ENCODE results near the gene RAVER2. TPM values are rescaled to one million over a fixed set of nuclear protein-coding genes. Genes with fewer than 3 reads are reported as not detected.

Gene RAVER2
- total and polyA plus RNA-seq, 2 of the 13 experiments (the other 11 are each of a cell fraction or from before 2014, with no cell fraction given) = 11.4 to 15.4 TPM

DNA sequence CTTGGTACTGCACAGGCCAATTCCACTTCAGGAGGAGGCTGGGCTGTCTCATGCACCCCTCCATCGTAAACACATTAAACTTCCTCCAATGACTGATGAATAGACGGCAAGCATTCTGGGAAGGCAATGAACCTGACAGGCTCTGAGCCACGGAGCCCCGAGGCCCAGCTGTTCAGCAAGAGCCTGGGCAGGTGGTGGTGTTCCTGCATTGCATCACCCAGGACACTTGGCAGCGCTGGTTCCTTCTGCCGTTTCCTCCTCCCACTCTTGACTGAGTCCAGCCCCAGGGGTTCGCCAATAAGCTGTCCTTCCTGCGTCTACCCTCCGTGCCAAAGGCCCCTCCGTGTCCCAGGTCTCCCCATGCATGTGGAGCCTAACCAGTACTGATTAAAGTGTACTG, 111.7 kb downstream of the RAVER2 start:
- no peak overlapping the region for H3K9ac ChIP-seq (ENCODE audit: insufficient read depth, low read depth, low read length)
- H3K9me3 ChIP-seq (ENCODE audit: low read length) = no peaks in the 10 kb centered on the region
- POLR2A ChIA-PET = no interaction called here
- H3K27ac ChIP-seq (ENCODE audit: extremely low read length, insufficient read depth, low read length) = no peak overlapping the region
- no peaks in the 10 kb centered on the region for H3K4me1 ChIP-seq (ENCODE audit: insufficient read depth, low read length)
- FAIRE-seq = no peak
- ATAC-seq = no peak
- no peaks in the 10 kb centered on the region for H3K79me2 ChIP-seq (ENCODE audit: insufficient read depth, low read length)
- 100% methylated on average over 5 of the region's 10 CpGs for WGBS (ENCODE audit: low lambda C conversion rate)
- H3K36me3 ChIP-seq (replicated peaks in 1 of 2; ENCODE audit: control insufficient read depth in 1 of 2, insufficient read depth in 2 of 2, low read length in 2 of 2) = peaks cover 29 to 70% of the 10 kb centered on the region in 2 experiments
- no peaks in the 10 kb centered on the region for H3K27me3 ChIP-seq (ENCODE audit: control insufficient read depth in 1 of 2, insufficient read depth in 2 of 2, low read length in 2 of 2)
- TF ChIP-seq CC2D1A (CRISPR knock-in tag; IDR thresholded peaks at IDR 0.05) (no peak), ATAD3A (CRISPR knock-in tag; IDR thresholded peaks at IDR 0.05) (no peak), ZNF792 (CRISPR knock-in tag; IDR thresholded peaks at IDR 0.05) (no peak), ETV5 (CRISPR knock-in tag; IDR thresholded peaks at IDR 0.05; ENCODE audit: borderline replicate concordance) (no peak), EHMT2 (IDR thresholded peaks at IDR 0.05; ENCODE audit: borderline replicate concordance, low read depth, low read length) (no peak), NFE2L2 (IDR thresholded peaks at IDR 0.05; ENCODE audit: low read length) (no peak), SP4 (CRISPR knock-in tag; IDR thresholded peaks at IDR 0.05) (no peak)
- TF ChIP-seq, protein P1, sequence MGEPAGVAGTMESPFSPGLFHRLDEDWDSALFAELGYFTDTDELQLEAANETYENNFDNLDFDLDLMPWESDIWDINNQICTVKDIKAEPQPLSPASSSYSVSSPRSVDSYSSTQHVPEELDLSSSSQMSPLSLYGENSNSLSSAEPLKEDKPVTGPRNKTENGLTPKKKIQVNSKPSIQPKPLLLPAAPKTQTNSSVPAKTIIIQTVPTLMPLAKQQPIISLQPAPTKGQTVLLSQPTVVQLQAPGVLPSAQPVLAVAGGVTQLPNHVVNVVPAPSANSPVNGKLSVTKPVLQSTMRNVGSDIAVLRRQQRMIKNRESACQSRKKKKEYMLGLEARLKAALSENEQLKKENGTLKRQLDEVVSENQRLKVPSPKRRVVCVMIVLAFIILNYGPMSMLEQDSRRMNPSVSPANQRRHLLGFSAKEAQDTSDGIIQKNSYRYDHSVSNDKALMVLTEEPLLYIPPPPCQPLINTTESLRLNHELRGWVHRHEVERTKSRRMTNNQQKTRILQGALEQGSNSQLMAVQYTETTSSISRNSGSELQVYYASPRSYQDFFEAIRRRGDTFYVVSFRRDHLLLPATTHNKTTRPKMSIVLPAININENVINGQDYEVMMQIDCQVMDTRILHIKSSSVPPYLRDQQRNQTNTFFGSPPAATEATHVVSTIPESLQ (CRISPR knock-in tag; conservative IDR thresholded peaks at IDR 0.05) = no peak
- no peak overlapping the region for H3K4me3 ChIP-seq (replicated peaks in 1 of 3; ENCODE audit: insufficient read depth in 1 of 3, low read depth in 2 of 3, low read length in 3 of 3)
- in situ Hi-C loops (cut with HindIII; ENCODE audit: extremely low pct_ligation_motif_present, low pct_unique_long_range_greater_than_20kb) (no loop called here), intact Hi-C loops (cut with micrococcal nuclease; ENCODE audit: unreplicated experiment) (no loop called here)
- DNase-seq (ENCODE audit: low spot score) = no peak
- H3K4me2 ChIP-seq (ENCODE audit: low read depth, low read length) = no peak overlapping the region
- H2AFZ ChIP-seq (ENCODE audit: low read length) = no peak overlapping the region
- CTCF ChIA-PET (ENCODE audit: low intra/inter-chr PET ratio, low total read pairs) = no interaction called here
- no peaks in the 10 kb centered on the region for H4K20me1 ChIP-seq (ENCODE audit: insufficient read depth, low read length)
- no TSS peak for BruUV-seq (replicated peaks)

DNA sequence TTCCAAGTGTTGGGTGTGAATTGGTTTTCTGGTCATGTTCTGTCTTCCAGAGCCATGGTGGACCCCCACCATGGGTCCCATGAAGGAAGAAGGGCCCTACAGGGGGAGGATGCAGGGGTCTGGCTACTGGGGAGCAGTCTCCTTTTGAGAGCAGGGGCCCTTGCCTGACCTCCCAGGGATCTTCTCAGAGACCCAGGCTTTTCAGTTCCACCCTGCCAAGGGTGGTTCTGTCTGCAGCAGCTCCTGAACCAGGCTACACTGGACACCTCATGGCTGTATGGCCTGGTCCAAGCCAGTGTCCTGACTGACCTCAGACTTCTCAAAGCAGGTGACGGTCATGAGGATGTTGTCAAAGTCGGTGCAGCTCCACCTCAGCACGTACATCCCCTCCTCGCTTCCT, 112.5 kb downstream of the RAVER2 start:
- ATAC-seq (no peak), FAIRE-seq (no peak), DNase-seq (ENCODE audit: low spot score) (no peak)
- POLR2A ChIA-PET = no interaction called here
- intact Hi-C loops (cut with micrococcal nuclease; ENCODE audit: unreplicated experiment) = no loop called here
- H3K27ac ChIP-seq (ENCODE audit: extremely low read length, insufficient read depth, low read length) = no peak overlapping the region
- H3K4me2 ChIP-seq (ENCODE audit: low read depth, low read length) = no peak overlapping the region
- H3K9ac ChIP-seq (ENCODE audit: insufficient read depth, low read depth, low read length) = no peak overlapping the region
- no TSS peak for BruUV-seq (replicated peaks)
- 95% methylated on average over 4 of the region's 4 CpGs for WGBS (ENCODE audit: low lambda C conversion rate)
- no peaks in the 10 kb centered on the region for H3K9me3 ChIP-seq (ENCODE audit: low read length)
- H3K36me3 ChIP-seq (replicated peaks in 1 of 2; ENCODE audit: control insufficient read depth in 1 of 2, insufficient read depth in 2 of 2, low read length in 2 of 2) = peaks cover 31 to 76% of the 10 kb centered on the region in 2 experiments
- CTCF ChIA-PET (ENCODE audit: low intra/inter-chr PET ratio, low total read pairs) = no interaction called here
- H3K4me3 ChIP-seq (replicated peaks in 1 of 3; ENCODE audit: insufficient read depth in 1 of 3, low read depth in 2 of 3, low read length in 3 of 3) = no peak overlapping the region
- no peaks in the 10 kb centered on the region for H3K27me3 ChIP-seq (ENCODE audit: control insufficient read depth in 1 of 2, insufficient read depth in 2 of 2, low read length in 2 of 2)
- no peaks in the 10 kb centered on the region for H3K79me2 ChIP-seq (ENCODE audit: insufficient read depth, low read length)
- no peaks in the 10 kb centered on the region for H3K4me1 ChIP-seq (ENCODE audit: insufficient read depth, low read length)
- no peak overlapping the region for H2AFZ ChIP-seq (ENCODE audit: low read length)
- in situ Hi-C loops (cut with HindIII; ENCODE audit: extremely low pct_ligation_motif_present, low pct_unique_long_range_greater_than_20kb) = no loop called here
- H4K20me1 ChIP-seq (ENCODE audit: insufficient read depth, low read length) = no peaks in the 10 kb centered on the region
- TF ChIP-seq MTF1 (CRISPR knock-in tag; IDR thresholded peaks at IDR 0.05) = no peak
- no peak for TF ChIP-seq CHD4 (IDR thresholded peaks at IDR 0.05; ENCODE audit: borderline replicate concordance, low read length)
- TF ChIP-seq HDAC2 (CRISPR knock-in tag; IDR thresholded peaks at IDR 0.05) = no peak
- TF ChIP-seq DNMT3B (CRISPR knock-in tag; conservative IDR thresholded peaks at IDR 0.05) = no peak
- TF ChIP-seq JARID2 (CRISPR knock-in tag; IDR thresholded peaks at IDR 0.05; ENCODE audit: insufficient replicate concordance) = no peak
- no peak for TF ChIP-seq KLF12 (CRISPR knock-in tag; IDR thresholded peaks at IDR 0.05; ENCODE audit: borderline replicate concordance)
- no peak for TF ChIP-seq ZNF501 (CRISPR knock-in tag; IDR thresholded peaks at IDR 0.05)
- TF ChIP-seq, protein P2, sequence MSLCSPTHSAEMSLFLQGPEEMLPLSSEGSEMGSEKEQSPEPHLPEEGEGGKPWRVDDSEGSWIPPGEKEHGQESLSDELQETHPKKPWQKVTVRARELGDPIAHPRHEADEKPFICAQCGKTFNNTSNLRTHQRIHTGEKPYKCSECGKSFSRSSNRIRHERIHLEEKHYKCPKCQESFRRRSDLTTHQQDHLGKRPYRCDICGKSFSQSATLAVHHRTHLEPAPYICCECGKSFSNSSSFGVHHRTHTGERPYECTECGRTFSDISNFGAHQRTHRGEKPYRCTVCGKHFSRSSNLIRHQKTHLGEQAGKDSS (CRISPR knock-in tag; IDR thresholded peaks at IDR 0.05; ENCODE audit: borderline replicate concordance, low read depth) = no peak
- no peak for TF ChIP-seq SPEN (CRISPR knock-in tag; IDR thresholded peaks at IDR 0.05; ENCODE audit: low read depth)
- TF ChIP-seq, protein P3, sequence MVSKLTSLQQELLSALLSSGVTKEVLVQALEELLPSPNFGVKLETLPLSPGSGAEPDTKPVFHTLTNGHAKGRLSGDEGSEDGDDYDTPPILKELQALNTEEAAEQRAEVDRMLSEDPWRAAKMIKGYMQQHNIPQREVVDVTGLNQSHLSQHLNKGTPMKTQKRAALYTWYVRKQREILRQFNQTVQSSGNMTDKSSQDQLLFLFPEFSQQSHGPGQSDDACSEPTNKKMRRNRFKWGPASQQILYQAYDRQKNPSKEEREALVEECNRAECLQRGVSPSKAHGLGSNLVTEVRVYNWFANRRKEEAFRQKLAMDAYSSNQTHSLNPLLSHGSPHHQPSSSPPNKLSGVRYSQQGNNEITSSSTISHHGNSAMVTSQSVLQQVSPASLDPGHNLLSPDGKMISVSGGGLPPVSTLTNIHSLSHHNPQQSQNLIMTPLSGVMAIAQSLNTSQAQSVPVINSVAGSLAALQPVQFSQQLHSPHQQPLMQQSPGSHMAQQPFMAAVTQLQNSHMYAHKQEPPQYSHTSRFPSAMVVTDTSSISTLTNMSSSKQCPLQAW (CRISPR knock-in tag; IDR thresholded peaks at IDR 0.05) = no peak
